Gastrocnemius medialis (tissue), 4 donors: ENCODE results near the gene COMP. TPM values are rescaled to one million over a fixed set of nuclear protein-coding genes. Genes with fewer than 3 reads are reported as not detected.
"Not testable (repeated sequence)": the region's sequence is repeated elsewhere in the genome, so short reads cannot be mapped to it uniquely, and the experiment has no call there.

Source experiments
- ATAC-seq, 2 donors: fragments of 150-250 bp; one replicate each; pipeline ENCODE4 v1.9.1; 2016
- DNase-seq, 2 donors: peaks; one replicate each; pipeline ENCODE4 v3.0.0-alpha.2; 2019
- H3K27ac ChIP-seq, 4 donors: fragments of 200-600 bp; sonication (generic); 1 replicate in 1 of 4; 2 replicates in 3 of 4; pipeline ENCODE4 v1.5.1; 2016 to 2018; ENCODE audit warnings: mild to moderate bottlenecking in 2 of 4, moderate library complexity in 1 of 4
- H3K27me3 ChIP-seq, 3 donors: fragments of 200-600 bp; sonication (generic) in 2 of 3; 1 replicate in 1 of 3; 2 replicates in 2 of 3; pipeline versions ENCODE4 v1.5.1 to v1.6.0; 2016 to 2019; ENCODE audit warnings: mild to moderate bottlenecking in 1 of 3, moderate library complexity in 1 of 3
- H3K36me3 ChIP-seq, 2 donors: fragments of 200-600 bp; sonication (generic) in 1 of 2; one replicate each; pipeline ENCODE4 v1.5.1; 2017 to 2018
- H3K4me1 ChIP-seq, 2 donors: fragments of 200-600 bp; sonication (generic) in 1 of 2; one replicate each; pipeline ENCODE4 v1.5.1; 2016 to 2017; ENCODE audit warnings: mild to moderate bottlenecking in 2 of 2
- H3K4me3 ChIP-seq, 4 donors: fragments of 200-600 bp; sonication (generic) in 3 of 4; 1 replicate in 1 of 4; 2 replicates in 3 of 4; pipeline ENCODE4 v1.5.1; 2016 to 2019; ENCODE audit warnings: mild to moderate bottlenecking in 2 of 4
- H3K9me3 ChIP-seq, 3 donors: fragments of 200-600 bp; sonication (generic) in 2 of 3; 1 replicate in 1 of 3; 2 replicates in 2 of 3; pipeline ENCODE4 v1.5.1; 2016 to 2019
- POLR2A ChIP-seq, 2 donors: fragments of 450-650 bp; IDR thresholded peaks; one replicate each; pipeline ENCODE4 v1.6.1; 2017; ENCODE audit warnings: antibody characterized with exemption in 2 of 2, mild to moderate bottlenecking in 2 of 2, moderate library complexity in 2 of 2
- in situ Hi-C, 4 donors: fragments of 200-750 bp; cut with MboI; loops; one replicate each; pipeline versions ENCODE4 v1.15.0 to v1.8.0; 2017; ENCODE audit warnings: low sequenced_read_pairs in 4 of 4
- intact Hi-C: fragments of 100-400 bp; cut with DNase I; formaldehyde crosslinking; loops from one replicate; pipeline ENCODE4 v1.15.1; 2023; ENCODE audit warnings: low total_unique reads
- total RNA-seq, 4 donors: library from RNA; depleted of rRNA; stranded (reverse); fragments of >200 nt; gene quantifications; one replicate each; pipeline versions ENCODE4 v1.1.0 to v1.2.3, GENCODE V29; 2016
- TF ChIP-seq, protein P1 (sequence below), 5 experiments: fragments of 450-650 bp in 3 of 5; fragments of 200-600 bp in 2 of 5; sonication (generic) in 2 of 5; IDR thresholded peaks in 4 of 5; conservative IDR thresholded peaks in 1 of 5; 1 replicate in 4 of 5; 2 replicates in 1 of 5; pipeline ENCODE4 v1.5.1; 2016 to 2019; ENCODE audit warnings: antibody characterized with exemption in 5 of 5, mild to moderate bottlenecking in 3 of 5, moderate library complexity in 3 of 5

Gene COMP
- total RNA-seq, 4 donors from 2014 or later: 0.24 to 77.8 (median 1.3) TPM; not detected in 1

DNA sequence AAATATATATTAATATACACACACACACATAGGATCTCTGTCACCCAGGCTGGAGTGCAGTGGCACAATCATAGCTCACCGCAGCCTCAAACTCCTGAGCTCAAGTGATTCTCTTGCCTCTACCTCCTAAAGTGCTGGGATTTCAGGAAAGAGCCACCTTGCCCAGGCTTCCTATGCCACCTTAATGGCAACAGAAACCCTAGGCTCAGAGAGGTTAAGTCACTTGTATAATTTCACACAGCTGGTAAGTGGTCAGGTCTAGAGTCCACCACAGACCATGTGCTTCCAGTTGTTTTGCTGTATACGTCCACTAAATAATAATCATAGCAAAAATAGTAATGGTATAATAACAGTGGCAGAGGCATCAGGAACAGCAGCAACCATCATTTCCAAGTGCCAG lies 39.4 kb upstream of the COMP start:
- no peak for ATAC-seq
- Histone ChIP-seq H3K4me1 (peaks cover 21 to 33% of the 10 kb centered on the region in 2 donors), H3K36me3 (peaks cover 0 to 5% of the 10 kb centered on the region in 2 donors), H3K4me3 (no peak overlapping the region), H3K9me3 (peaks cover 0 to 7% (median 3%) of the 10 kb centered on the region in 3 donors), H3K27me3 (peaks cover 0 to 6% (median 0%) of the 10 kb centered on the region in 3 donors), H3K27ac (no peak overlapping the region)
- TF ChIP-seq, protein P1, sequence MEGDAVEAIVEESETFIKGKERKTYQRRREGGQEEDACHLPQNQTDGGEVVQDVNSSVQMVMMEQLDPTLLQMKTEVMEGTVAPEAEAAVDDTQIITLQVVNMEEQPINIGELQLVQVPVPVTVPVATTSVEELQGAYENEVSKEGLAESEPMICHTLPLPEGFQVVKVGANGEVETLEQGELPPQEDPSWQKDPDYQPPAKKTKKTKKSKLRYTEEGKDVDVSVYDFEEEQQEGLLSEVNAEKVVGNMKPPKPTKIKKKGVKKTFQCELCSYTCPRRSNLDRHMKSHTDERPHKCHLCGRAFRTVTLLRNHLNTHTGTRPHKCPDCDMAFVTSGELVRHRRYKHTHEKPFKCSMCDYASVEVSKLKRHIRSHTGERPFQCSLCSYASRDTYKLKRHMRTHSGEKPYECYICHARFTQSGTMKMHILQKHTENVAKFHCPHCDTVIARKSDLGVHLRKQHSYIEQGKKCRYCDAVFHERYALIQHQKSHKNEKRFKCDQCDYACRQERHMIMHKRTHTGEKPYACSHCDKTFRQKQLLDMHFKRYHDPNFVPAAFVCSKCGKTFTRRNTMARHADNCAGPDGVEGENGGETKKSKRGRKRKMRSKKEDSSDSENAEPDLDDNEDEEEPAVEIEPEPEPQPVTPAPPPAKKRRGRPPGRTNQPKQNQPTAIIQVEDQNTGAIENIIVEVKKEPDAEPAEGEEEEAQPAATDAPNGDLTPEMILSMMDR (IDR thresholded peaks at IDR 0.05 in 4 of 5, conservative IDR thresholded peaks at IDR 0.05 in 1 of 5): no peak
- TF ChIP-seq POLR2A (IDR thresholded peaks at IDR 0.05): no peak
- in situ Hi-C loops (loop anchor here in 2 of 4 donors (25.0 kb wide), 2 partner anchors 243 to 368 kb away; partner anchors contain the start of gene REX1BD (in 1 of the 2)), intact Hi-C loops (loop anchor here (5.0 kb wide), 1 partner anchor 238 kb away; no protein-coding TSS in a partner anchor)
- no peak for DNase-seq

DNA sequence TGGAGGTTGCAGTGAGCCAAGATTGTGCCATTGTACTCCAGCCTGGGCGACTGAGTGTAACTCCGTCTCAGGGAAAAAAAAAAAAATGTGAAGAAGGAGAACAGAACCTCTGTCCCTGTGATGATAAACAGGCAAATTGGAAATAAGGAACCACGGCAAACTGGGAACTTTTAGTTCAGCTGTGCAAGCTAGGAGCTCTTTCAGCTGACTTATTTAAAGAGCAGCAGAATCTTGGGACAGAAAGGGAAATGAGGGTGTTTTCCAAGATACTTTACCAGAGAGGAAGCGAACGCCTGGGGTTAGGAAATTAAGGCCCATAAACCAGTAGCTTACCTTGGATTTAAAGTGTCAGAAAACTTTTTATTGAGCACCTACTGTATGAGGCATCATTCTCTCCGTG lies 37.7 kb upstream of the COMP start:
- ATAC-seq (no peak), DNase-seq (no peak)
- Histone ChIP-seq H3K4me3 (no peak overlapping the region), H3K9me3 (peaks cover 0 to 7% (median 3%) of the 10 kb centered on the region in 3 donors), H3K27ac (no peak overlapping the region), H3K27me3 (peaks cover 0 to 6% (median 0%) of the 10 kb centered on the region in 3 donors), H3K36me3 (no peaks in the 10 kb centered on the region), H3K4me1 (peaks cover 5 to 17% of the 10 kb centered on the region in 2 donors)
- in situ Hi-C loops (loop anchor here in 2 of 4 donors (25.0 kb wide), 2 partner anchors 241 to 366 kb away; partner anchors contain the start of gene REX1BD (in 1 of the 2)), intact Hi-C loops (no loop called here)
- TF ChIP-seq POLR2A (IDR thresholded peaks at IDR 0.05): no peak

DNA sequence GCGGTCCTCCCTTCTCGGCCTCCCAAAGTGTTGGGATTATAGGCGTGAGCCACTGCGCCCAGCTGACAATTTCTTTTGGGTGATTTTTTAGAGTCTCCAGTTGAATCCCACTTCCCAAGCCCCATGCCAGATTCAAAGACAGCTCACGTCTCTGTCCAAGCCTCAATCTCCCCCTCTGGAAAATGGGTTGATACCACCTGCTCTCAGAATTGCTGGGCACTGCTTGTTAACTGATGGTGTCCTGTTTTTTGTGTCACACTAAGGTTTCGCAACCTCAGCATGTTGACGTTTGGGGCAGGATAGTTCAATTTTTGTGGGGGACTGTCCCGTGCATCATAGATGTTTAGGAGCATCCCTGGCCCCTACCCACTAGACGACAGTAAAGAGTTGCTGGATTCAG lies 26.5 kb upstream of the COMP start:
- DNase-seq: no peak
- H3K4me3 ChIP-seq: no peak overlapping the region
- no peak for TF ChIP-seq POLR2A (IDR thresholded peaks at IDR 0.05)
- TF ChIP-seq, protein P1 (IDR thresholded peaks at IDR 0.05 in 4 of 5, conservative IDR thresholded peaks at IDR 0.05 in 1 of 5): no peak

DNA sequence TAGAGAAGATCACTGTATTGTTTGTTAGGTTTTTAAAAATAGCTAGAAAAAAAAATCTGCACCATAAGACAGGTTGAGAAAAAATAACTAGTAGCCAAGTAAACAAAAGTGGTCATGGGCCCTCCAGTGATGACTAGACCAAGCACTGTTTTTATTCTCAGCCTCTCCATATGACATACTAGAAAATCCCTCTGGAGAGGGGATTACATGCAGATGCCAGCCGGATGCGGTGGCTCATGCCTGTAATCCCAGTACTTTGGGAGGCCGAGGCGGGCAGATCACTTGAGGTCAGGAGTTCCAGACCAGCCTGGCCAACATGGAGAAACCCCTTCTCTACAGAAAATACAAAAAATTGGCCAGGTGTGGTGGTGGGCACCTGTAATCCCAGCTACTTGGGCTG lies 25.5 kb upstream of the COMP start:
- H3K9me3 ChIP-seq, ATAC-seq, in situ Hi-C loops, DNase-seq, H3K36me3 ChIP-seq, H3K27ac ChIP-seq, H3K4me3 ChIP-seq, H3K27me3 ChIP-seq, intact Hi-C loops, H3K4me1 ChIP-seq: not testable (repeated sequence)

More for the DNA sequence above, 26.5 kb upstream of the COMP start:
- in situ Hi-C loops (no loop called here), intact Hi-C loops (no loop called here)
- no peak for ATAC-seq
- H3K4me1 ChIP-seq: no peaks in the 10 kb centered on the region
- H3K9me3 ChIP-seq: no peaks in the 10 kb centered on the region
- no peaks in the 10 kb centered on the region for H3K36me3 ChIP-seq
- no peak overlapping the region for H3K27ac ChIP-seq
- peaks cover 0 to 2% (median 0%) of the 10 kb centered on the region in 3 donors for H3K27me3 ChIP-seq

DNA sequence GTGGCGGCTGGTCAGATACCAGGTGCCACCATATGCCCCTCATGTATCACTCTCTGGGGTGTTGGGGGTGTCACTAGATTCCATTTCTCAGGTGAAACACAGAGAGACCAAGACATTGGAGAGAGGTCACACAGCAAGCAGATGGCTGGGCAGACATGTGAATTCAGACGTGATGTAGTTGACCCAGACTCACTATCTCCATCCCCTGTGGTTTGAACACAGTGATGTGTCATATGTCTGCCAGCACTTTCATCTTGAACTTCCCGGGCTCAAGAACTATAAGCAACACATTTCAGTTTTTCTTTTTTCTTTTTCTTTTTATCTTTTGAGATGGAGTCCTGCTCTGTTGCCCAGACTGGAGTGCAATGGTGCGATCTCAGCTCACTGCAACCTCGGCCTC lies 24.6 kb upstream of the COMP start:
- no peak for TF ChIP-seq POLR2A (IDR thresholded peaks at IDR 0.05)
- TF ChIP-seq, protein P1 (IDR thresholded peaks at IDR 0.05 in 4 of 5, conservative IDR thresholded peaks at IDR 0.05 in 1 of 5): no peak
- Histone ChIP-seq H3K27ac (no peak overlapping the region), H3K4me3 (no peak overlapping the region), H3K4me1 (no peaks in the 10 kb centered on the region), H3K9me3 (no peaks in the 10 kb centered on the region), H3K27me3 (peaks cover 0 to 2% (median 0%) of the 10 kb centered on the region in 3 donors), H3K36me3 (no peaks in the 10 kb centered on the region)
- DNase-seq (no peak), ATAC-seq (no peak)
- in situ Hi-C loops: no loop called here
- intact Hi-C loops: no loop called here

- Histone ChIP-seq H3K27me3 (peaks cover 0 to 2% (median 0%) of the 10 kb centered on the region in 3 donors), H3K36me3 (no peaks in the 10 kb centered on the region), H3K27ac (no peak overlapping the region), H3K4me1 (peaks cover 8 to 9% of the 10 kb centered on the region in 2 donors), H3K9me3 (no peaks in the 10 kb centered on the region), H3K4me3 (no peak overlapping the region)
- intact Hi-C loops: no loop called here
- ATAC-seq (no peak), DNase-seq (peak in 1 of 2 donors; percentile 37)
- in situ Hi-C loops: no loop called here
- TF ChIP-seq, protein P1 (IDR thresholded peaks at IDR 0.05 in 4 of 5, conservative IDR thresholded peaks at IDR 0.05 in 1 of 5): no peak
- TF ChIP-seq POLR2A (IDR thresholded peaks at IDR 0.05): no peak
Measured at GRCh38 chr19:18814063-18814462, 23.0 kb upstream of the COMP start.

GRCh38 chr19:18811638-18812037 lies 20.5 kb upstream of the COMP start:
- intact Hi-C loops, H3K9me3 ChIP-seq, H3K4me3 ChIP-seq, H3K27ac ChIP-seq, ATAC-seq, H3K27me3 ChIP-seq, DNase-seq, in situ Hi-C loops, H3K36me3 ChIP-seq: not testable (repeated sequence)
- H3K4me1 ChIP-seq: peaks cover 13% of the 10 kb centered on the region in 2 donors
